ENCODE measurements around the gene STON2.

The STON2 gene

GRCh38 chr14:81401420-81402122 is 1.4 kb upstream of the STON2 start (continued):
- TF ChIP-seq TSHZ2 (CRISPR knock-in tag; IDR thresholded peaks at IDR 0.05) (no peak), ZFP30 (CRISPR knock-in tag; IDR thresholded peaks at IDR 0.05) (no peak), RARB (CRISPR knock-in tag; IDR thresholded peaks at IDR 0.05) (no peak), ZNF70 (CRISPR knock-in tag; IDR thresholded peaks at IDR 0.05) (no peak)

GRCh38 chr14:81400852-81401251 is 728 bp upstream of the STON2 start:
- no peak for TF ChIP-seq ISL1 (CRISPR knock-in tag; IDR thresholded peaks at IDR 0.05)
- no peak for TF ChIP-seq TSHZ2 (CRISPR knock-in tag; IDR thresholded peaks at IDR 0.05)
- TF ChIP-seq CREB5 (CRISPR knock-in tag; IDR thresholded peaks at IDR 0.05; ENCODE audit: low read depth) = no peak
- no peak for ATAC-seq

- TF ChIP-seq POU6F1 (CRISPR knock-in tag; IDR thresholded peaks at IDR 0.05; ENCODE audit: borderline replicate concordance, low read depth) (no peak), PPARA (CRISPR knock-in tag; IDR thresholded peaks at IDR 0.05; ENCODE audit: borderline replicate concordance) (no peak), SNAI2 (CRISPR knock-in tag; IDR thresholded peaks at IDR 0.05) (no peak), CSDC2 (CRISPR knock-in tag; IDR thresholded peaks at IDR 0.05) (no peak), RARB (CRISPR knock-in tag; IDR thresholded peaks at IDR 0.05) (no peak), TSHZ2 (CRISPR knock-in tag; IDR thresholded peaks at IDR 0.05) (no peak), PATZ1 (CRISPR knock-in tag; IDR thresholded peaks at IDR 0.05; ENCODE audit: borderline replicate concordance) (no peak)
- ATAC-seq = no peak
Observed at GRCh38 chr14:81398196-81398891, 1.8 kb downstream of the STON2 start.

Measured in SK-N-SH treated with all-trans-retinoic acid at 6 μM for 48 hours (cell line).